Measurements from ENCODE around the gene CLDND2.

CLDND2 gene

DNA sequence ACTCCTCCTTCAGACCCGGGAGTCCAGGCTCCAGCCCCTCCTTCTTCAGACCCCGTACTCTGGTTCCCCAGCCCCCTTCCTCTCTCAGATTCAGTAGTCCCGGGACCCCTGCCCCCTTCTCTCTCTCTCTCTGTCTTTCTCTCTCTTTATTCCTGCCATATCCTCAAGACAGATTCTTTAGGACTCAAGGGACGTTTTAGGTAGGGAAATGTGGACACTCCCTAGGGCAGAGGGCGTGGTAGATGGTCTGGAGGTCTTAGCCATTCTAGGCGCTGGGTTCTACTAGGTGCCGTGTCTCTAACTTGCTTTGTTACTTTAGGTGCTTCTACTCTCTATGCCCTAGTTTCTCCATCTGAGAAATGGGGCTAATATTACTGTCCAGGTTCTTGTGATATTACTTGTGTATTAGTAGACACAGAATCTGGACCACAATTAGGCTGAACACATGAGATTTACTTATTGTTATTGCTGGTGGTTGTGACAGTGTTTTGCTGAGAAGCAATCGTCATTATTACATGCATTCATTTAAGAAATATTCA, 22.3 kb upstream of the CLDND2 start:
- H3K4me1 ChIP-seq (ENCODE audit: insufficient read depth, poor library complexity, severe bottlenecking), result peaks cover 7% of the 10 kb centered on the region
- no peaks in the 10 kb centered on the region for H3K36me3 ChIP-seq (ENCODE audit: low read depth)
- no peak overlapping the region for H3K27ac ChIP-seq (ENCODE audit: poor library complexity, severe bottlenecking)
- H3K27me3 ChIP-seq (ENCODE audit: insufficient read depth, poor library complexity, severe bottlenecking), result no peaks in the 10 kb centered on the region
- no peaks in the 10 kb centered on the region for H3K9me3 ChIP-seq (ENCODE audit: severe bottlenecking)
- ATAC-seq (ENCODE audit: low read depth), result no peak
- TF ChIP-seq, protein P1, sequence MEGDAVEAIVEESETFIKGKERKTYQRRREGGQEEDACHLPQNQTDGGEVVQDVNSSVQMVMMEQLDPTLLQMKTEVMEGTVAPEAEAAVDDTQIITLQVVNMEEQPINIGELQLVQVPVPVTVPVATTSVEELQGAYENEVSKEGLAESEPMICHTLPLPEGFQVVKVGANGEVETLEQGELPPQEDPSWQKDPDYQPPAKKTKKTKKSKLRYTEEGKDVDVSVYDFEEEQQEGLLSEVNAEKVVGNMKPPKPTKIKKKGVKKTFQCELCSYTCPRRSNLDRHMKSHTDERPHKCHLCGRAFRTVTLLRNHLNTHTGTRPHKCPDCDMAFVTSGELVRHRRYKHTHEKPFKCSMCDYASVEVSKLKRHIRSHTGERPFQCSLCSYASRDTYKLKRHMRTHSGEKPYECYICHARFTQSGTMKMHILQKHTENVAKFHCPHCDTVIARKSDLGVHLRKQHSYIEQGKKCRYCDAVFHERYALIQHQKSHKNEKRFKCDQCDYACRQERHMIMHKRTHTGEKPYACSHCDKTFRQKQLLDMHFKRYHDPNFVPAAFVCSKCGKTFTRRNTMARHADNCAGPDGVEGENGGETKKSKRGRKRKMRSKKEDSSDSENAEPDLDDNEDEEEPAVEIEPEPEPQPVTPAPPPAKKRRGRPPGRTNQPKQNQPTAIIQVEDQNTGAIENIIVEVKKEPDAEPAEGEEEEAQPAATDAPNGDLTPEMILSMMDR (IDR thresholded peaks at IDR 0.05; ENCODE audit: poor library complexity, severe bottlenecking), result no peak
- H3K4me3 ChIP-seq (ENCODE audit: severe bottlenecking), result no peak overlapping the region
- no peak for DNase-seq (ENCODE audit: low spot score)

DNA sequence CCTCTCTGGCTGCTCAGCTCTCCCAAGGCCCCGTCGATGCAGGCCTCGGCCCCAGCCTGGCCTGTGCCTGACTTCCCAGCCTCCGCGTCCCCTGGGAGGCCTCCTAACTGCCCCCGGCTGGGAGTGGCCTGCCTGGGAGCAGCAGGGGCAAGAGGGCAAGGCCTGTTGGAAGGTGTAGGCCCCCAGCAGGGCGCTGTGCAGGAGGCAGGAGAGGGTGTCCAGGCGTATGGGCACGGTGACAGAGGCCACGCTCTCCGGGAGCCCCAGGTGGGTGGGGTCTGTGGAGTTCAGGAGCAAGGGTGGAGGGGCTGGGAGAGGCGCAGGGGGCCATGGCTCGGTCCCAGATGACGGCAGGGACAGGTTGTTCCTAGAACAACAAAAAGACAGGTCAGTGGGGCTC, 20.3 kb upstream of the CLDND2 start:
- DNase-seq (ENCODE audit: low spot score) (no peak), ATAC-seq (ENCODE audit: low read depth) (no peak)
- Histone ChIP-seq H3K4me1 (ENCODE audit: insufficient read depth, poor library complexity, severe bottlenecking) (peaks cover 4% of the 10 kb centered on the region), H3K36me3 (ENCODE audit: low read depth) (no peaks in the 10 kb centered on the region), H3K27me3 (ENCODE audit: insufficient read depth, poor library complexity, severe bottlenecking) (no peaks in the 10 kb centered on the region), H3K27ac (ENCODE audit: poor library complexity, severe bottlenecking) (no peak overlapping the region), H3K9me3 (ENCODE audit: severe bottlenecking) (no peaks in the 10 kb centered on the region), H3K4me3 (ENCODE audit: severe bottlenecking) (no peak overlapping the region)
- TF ChIP-seq, protein P1 (IDR thresholded peaks at IDR 0.05; ENCODE audit: poor library complexity, severe bottlenecking), result no peak

- no peaks in the 10 kb centered on the region for H3K36me3 ChIP-seq (ENCODE audit: low read depth)
- no peak for ATAC-seq (ENCODE audit: low read depth)
- no peak for DNase-seq (ENCODE audit: low spot score)
- H3K9me3 ChIP-seq (ENCODE audit: severe bottlenecking), result no peaks in the 10 kb centered on the region
- H3K27me3 ChIP-seq (ENCODE audit: insufficient read depth, poor library complexity, severe bottlenecking), result no peaks in the 10 kb centered on the region
- H3K27ac ChIP-seq (ENCODE audit: poor library complexity, severe bottlenecking), result no peak within 1 kb of the TSS
- H3K4me3 ChIP-seq (ENCODE audit: severe bottlenecking), result no peak within 1 kb of the TSS
- TF ChIP-seq, protein P1 (IDR thresholded peaks at IDR 0.05; ENCODE audit: poor library complexity, severe bottlenecking), result no peak
- H3K4me1 ChIP-seq (ENCODE audit: insufficient read depth, poor library complexity, severe bottlenecking), result no peaks in the 10 kb centered on the region
Measured at GRCh38 chr19:51387924-51388389, 19.2 kb upstream of the CLDND2 start, which contains the start of gene LIM2. LIM2 (minus strand) TSS chr19:51387974; CDS start chr19:51387443, 531 bp downstream.

- no peak for ATAC-seq (ENCODE audit: low read depth)
- Histone ChIP-seq H3K36me3 (ENCODE audit: low read depth) (no peaks in the 10 kb centered on the region), H3K27ac (ENCODE audit: poor library complexity, severe bottlenecking) (no peak overlapping the region), H3K9me3 (ENCODE audit: severe bottlenecking) (no peaks in the 10 kb centered on the region), H3K27me3 (ENCODE audit: insufficient read depth, poor library complexity, severe bottlenecking) (no peaks in the 10 kb centered on the region), H3K4me3 (ENCODE audit: severe bottlenecking) (no peak overlapping the region), H3K4me1 (ENCODE audit: insufficient read depth, poor library complexity, severe bottlenecking) (no peaks in the 10 kb centered on the region)
- TF ChIP-seq, protein P1 (IDR thresholded peaks at IDR 0.05; ENCODE audit: poor library complexity, severe bottlenecking), result no peak
- DNase-seq (ENCODE audit: low spot score), result no peak
Measured at GRCh38 chr19:51386882-51387520, 18.2 kb upstream of the CLDND2 start.

DNA sequence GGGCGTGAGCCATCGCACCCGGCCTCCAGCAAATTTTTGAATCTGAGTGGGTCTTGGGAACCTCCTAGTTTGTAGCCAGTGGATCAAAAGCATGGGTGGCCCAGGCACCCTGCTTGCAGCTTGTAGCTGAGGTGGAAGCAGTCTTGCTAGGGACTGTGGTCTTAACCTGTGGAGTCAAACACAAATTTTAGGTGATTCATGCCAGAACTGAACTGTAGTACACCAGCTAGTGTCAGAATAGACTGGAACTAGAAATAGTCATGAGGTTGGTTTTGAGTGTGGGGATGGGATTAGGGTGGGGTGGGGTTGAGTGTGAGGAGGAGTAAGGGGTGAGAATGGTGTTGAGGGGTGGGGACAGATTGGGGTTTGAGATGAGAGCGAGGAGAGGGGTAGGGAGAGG, 13.2 kb upstream of the CLDND2 start:
- TF ChIP-seq, protein P1 (IDR thresholded peaks at IDR 0.05; ENCODE audit: poor library complexity, severe bottlenecking), result no peak
- no peak for DNase-seq (ENCODE audit: low spot score)
- ATAC-seq (ENCODE audit: low read depth), result no peak

More for the DNA sequence above, 13.2 kb upstream of the CLDND2 start:
- Histone ChIP-seq H3K9me3 (ENCODE audit: severe bottlenecking) (no peaks in the 10 kb centered on the region), H3K27ac (ENCODE audit: poor library complexity, severe bottlenecking) (no peak overlapping the region), H3K36me3 (ENCODE audit: low read depth) (no peaks in the 10 kb centered on the region), H3K27me3 (ENCODE audit: insufficient read depth, poor library complexity, severe bottlenecking) (no peaks in the 10 kb centered on the region), H3K4me3 (ENCODE audit: severe bottlenecking) (no peak overlapping the region), H3K4me1 (ENCODE audit: insufficient read depth, poor library complexity, severe bottlenecking) (no peaks in the 10 kb centered on the region)
